SU-DHL-6 (cell line): ENCODE measurements around the gene SLC8B1.

Experiments used
- H2AFZ ChIP-seq: fragments of 200-600 bp; sonication (generic); 2 replicates; pipeline ENCODE4 v1.6.1; 2014; ENCODE audit warnings: low read depth, mild to moderate bottlenecking, moderate library complexity, mixed read lengths, antibody characterized with exemption, low read length; ENCODE audit not compliant: severe bottlenecking
- H3F3A ChIP-seq: fragments of 200-600 bp; shearing (Covaris generic); 2 replicates; pipeline ENCODE4 v1.6.0; 2016; ENCODE audit warnings: antibody characterized with exemption, mild to moderate bottlenecking; ENCODE audit not compliant: insufficient read depth
- H3K27ac ChIP-seq: fragments of 200-600 bp; sonication (generic); 2 replicates; pipeline ENCODE4 v1.5.1; 2016; ENCODE audit warnings: low read depth, mild to moderate bottlenecking, low read length, moderate library complexity, mixed read lengths
- H3K27me3 ChIP-seq: fragments of 200-600 bp; sonication (generic), shearing (Covaris generic); 2 replicates; pipeline ENCODE4 v1.6.0; 2014; ENCODE audit warnings: mild to moderate bottlenecking, low read length
- H3K36me3 ChIP-seq: fragments of 200-600 bp; sonication (generic); 2 replicates; pipeline ENCODE4 v1.6.1; 2014; ENCODE audit warnings: mild to moderate bottlenecking, low read length, mixed read lengths
- H3K4me2 ChIP-seq: fragments of 300-600, 200-600 bp; shearing (Covaris generic), sonication (generic); 2 replicates; pipeline ENCODE4 v1.6.0; 2014; ENCODE audit warnings: low read length, low read depth, mild to moderate bottlenecking; ENCODE audit not compliant: poor library complexity, severe bottlenecking
- H3K4me3 ChIP-seq: fragments of 200-600 bp; sonication (generic); 2 replicates; pipeline ENCODE4 v1.5.1; 2014; ENCODE audit warnings: antibody characterized with exemption, low read length, mild to moderate bottlenecking, mixed read lengths; ENCODE audit not compliant: insufficient read depth, poor library complexity, severe bottlenecking
- H3K79me2 ChIP-seq: fragments of 200-600 bp; sonication (generic); 2 replicates; pipeline ENCODE4 v1.6.1; 2014; ENCODE audit warnings: mild to moderate bottlenecking, low read length, moderate library complexity; ENCODE audit not compliant: insufficient read depth
- H3K9ac ChIP-seq: fragments of 200-600 bp; sonication (generic); 2 replicates; pipeline ENCODE4 v1.7.0; 2014; ENCODE audit warnings: mild to moderate bottlenecking, low read length
- H3K9me2 ChIP-seq: fragments of 200-600 bp; sonication (generic); replicated peaks from 2 replicates; pipeline ENCODE4 v1.6.1; 2014; ENCODE audit warnings: low read length; ENCODE audit not compliant: insufficient read depth
- H3K9me3 ChIP-seq: fragments of 200-600 bp; sonication (generic); 2 replicates; pipeline ENCODE4 v1.6.1; 2014; ENCODE audit warnings: low read length, mixed read lengths; ENCODE audit not compliant: insufficient read depth
- H4K20me1 ChIP-seq: fragments of 200-600 bp; sonication (generic); 2 replicates; pipeline ENCODE4 v1.6.1; 2014; ENCODE audit warnings: low read depth, mild to moderate bottlenecking, antibody characterized with exemption, low read length, moderate library complexity, mixed read lengths
- CTCF ChIP-seq: fragments of 200-600 bp; sonication (generic); IDR thresholded peaks from one replicate; pipeline ENCODE4 v1.5.1; 2017; ENCODE audit warnings: antibody characterized with exemption, mild to moderate bottlenecking, low read length, moderate library complexity; ENCODE audit not compliant: insufficient read depth, poor library complexity, severe bottlenecking
- EZH2phosphoT487 ChIP-seq: fragments of 200-600 bp; sonication (generic), shearing (Covaris generic); conservative IDR thresholded peaks from 2 replicates; pipeline ENCODE4 v1.6.1; 2018; ENCODE audit warnings: mild to moderate bottlenecking, antibody characterized with exemption, low read length, moderate library complexity, mixed read lengths

The SLC8B1 gene

GRCh38 chr12:113250045-113250444 lies 84.9 kb downstream of the SLC8B1 start:
- H3K4me3 ChIP-seq: no peak overlapping the region
- no peak overlapping the region for H2AFZ ChIP-seq
- 0 out of 2 replicates have a peak, but pooled peaks cover 6% of the 10 kb centered on the region for H3F3A ChIP-seq
- no peak overlapping the region for H3K9ac ChIP-seq
- no peak overlapping the region for H3K27ac ChIP-seq
- H3K9me2 ChIP-seq: no peaks in the 10 kb centered on the region
- H4K20me1 ChIP-seq: no peaks in the 10 kb centered on the region
- H3K9me3 ChIP-seq: no peaks in the 10 kb centered on the region
- H3K36me3 ChIP-seq: peaks cover 5% of the 10 kb centered on the region
- H3K4me2 ChIP-seq: no peak overlapping the region
- 0 out of 2 replicates have a peak, but pooled peaks cover 10% of the 10 kb centered on the region for H3K79me2 ChIP-seq
- TF ChIP-seq CTCF: no peak
- no peak for TF ChIP-seq EZH2phosphoT487
- H3K27me3 ChIP-seq: no peaks in the 10 kb centered on the region

- H3K4me2 ChIP-seq: no peak overlapping the region
- no peaks in the 10 kb centered on the region for H3K9me2 ChIP-seq
- no peak overlapping the region for H3K27ac ChIP-seq
- peaks cover 3% of the 10 kb centered on the region for H3K36me3 ChIP-seq
- H3K79me2 ChIP-seq: 0 out of 2 replicates have a peak, but pooled peaks cover 10% of the 10 kb centered on the region
- no peak overlapping the region for H3K4me3 ChIP-seq
- H3F3A ChIP-seq: 0 out of 2 replicates have a peak, but pooled peaks cover 4% of the 10 kb centered on the region
- no peaks in the 10 kb centered on the region for H3K27me3 ChIP-seq
- H3K9me3 ChIP-seq: no peaks in the 10 kb centered on the region
- no peak overlapping the region for H2AFZ ChIP-seq
- TF ChIP-seq EZH2phosphoT487 (no peak), CTCF (no peak)
- no peaks in the 10 kb centered on the region for H4K20me1 ChIP-seq
- H3K9ac ChIP-seq: no peak overlapping the region
These were observed 85.4 kb downstream of the SLC8B1 start for GRCh38 chr12:113249546-113249945.

GRCh38 chr12:113248842-113249435 lies 86.0 kb downstream of the SLC8B1 start:
- Histone ChIP-seq H3K4me2 (no peak overlapping the region), H3K9me3 (no peaks in the 10 kb centered on the region), H2AFZ (no peak overlapping the region), H3F3A (no peaks in the 10 kb centered on the region), H3K27me3 (no peaks in the 10 kb centered on the region), H3K79me2 (0 out of 2 replicates have a peak, but pooled peaks cover 10% of the 10 kb centered on the region), H4K20me1 (no peaks in the 10 kb centered on the region), H3K9me2 (no peaks in the 10 kb centered on the region), H3K9ac (no peak overlapping the region), H3K27ac (no peak overlapping the region), H3K36me3 (no peaks in the 10 kb centered on the region; the same call in 1 of the 2 replicates), H3K4me3 (no peak overlapping the region)
- TF ChIP-seq CTCF (no peak), EZH2phosphoT487 (no peak)
